Activated T-cell treated with anti-CD3 and anti-CD28 coated beads for 24 hours (primary cell): ENCODE results near the gene UQCRC1.

Experiments
- DNase-seq: peaks from one replicate; pipeline ENCODE4 v3.0.0-alpha.2; 2020; ENCODE audit warnings: low read depth

UQCRC1 gene

GRCh38 chr3:48571938-48572337 lies 37.5 kb downstream of the UQCRC1 start:
- DNase-seq, result no peak

DNA sequence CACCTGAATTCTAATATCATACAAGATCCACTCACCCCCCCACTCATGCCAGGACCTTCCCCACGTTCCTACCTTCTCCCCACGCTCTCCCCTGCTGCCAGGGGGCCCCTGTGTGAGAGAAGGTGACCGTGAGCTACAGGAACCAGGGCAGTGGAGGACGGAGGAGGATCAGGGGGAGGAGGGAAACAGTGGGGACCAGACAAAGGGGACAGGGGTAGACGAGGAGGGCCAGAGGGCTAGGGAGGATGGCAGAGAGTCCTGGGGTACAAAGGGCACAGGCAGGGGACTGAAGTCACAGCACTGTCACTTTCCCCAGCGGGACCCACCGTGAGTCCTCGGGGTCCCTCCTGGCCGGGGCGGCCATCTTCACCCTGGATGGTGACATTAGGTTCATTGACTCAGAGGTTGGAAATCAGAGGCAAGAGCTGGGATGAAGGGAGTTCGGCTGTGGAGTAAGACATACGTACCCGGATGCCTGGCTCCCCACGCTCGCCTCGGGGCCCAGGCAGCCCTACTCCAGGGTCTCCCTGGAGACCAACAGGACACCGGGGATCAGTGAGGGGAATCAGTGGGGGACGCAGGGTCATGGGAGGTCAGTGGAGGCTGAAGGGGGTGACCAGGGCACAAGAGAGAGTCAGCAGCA lies 39.5 kb downstream of the UQCRC1 start:
- no peak for DNase-seq

GRCh38 chr3:48569400-48569799 lies 40.0 kb downstream of the UQCRC1 start:
- DNase-seq, result no peak

GRCh38 chr3:48568476-48568875 lies 41.0 kb downstream of the UQCRC1 start:
- DNase-seq, result no peak

DNA sequence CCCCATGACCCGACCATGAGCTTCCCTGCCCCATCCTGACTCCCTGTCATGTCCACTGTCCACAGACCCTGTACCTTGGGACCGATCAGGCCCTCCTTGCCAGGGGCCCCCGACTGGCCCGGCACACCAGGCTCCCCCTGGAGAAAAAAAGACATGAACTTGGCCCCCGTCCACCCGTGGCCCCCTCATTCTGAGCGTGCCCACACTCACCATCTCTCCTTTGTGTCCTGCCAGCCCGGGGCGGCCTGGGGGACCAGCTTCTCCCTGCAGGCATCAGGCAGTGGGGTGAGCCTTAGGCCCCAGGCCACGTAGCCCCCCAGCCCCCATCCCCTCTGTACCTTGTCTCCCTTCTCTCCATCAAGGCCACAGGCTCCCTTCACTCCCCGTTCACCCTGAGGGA lies 41.9 kb downstream of the UQCRC1 start:
- DNase-seq, result no peak

DNA sequence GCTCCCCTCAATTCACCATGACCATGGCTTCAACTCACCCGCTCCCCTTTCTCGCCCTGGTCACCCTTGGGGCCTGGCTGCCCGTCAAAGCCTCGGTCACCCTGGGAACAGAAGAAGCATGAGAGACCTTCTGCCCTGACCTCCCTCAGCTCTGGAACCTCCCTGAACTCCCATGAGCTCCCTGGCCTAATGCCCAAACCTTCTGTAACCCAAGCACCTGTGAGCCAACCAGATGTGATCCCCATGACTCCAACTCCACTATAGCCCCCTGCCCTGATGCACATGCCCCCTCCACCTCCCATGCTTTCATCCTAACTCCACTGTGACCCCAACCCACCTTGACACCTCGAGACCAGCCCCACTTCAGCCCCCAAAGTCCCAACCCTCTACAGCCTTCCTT lies 42.4 kb downstream of the UQCRC1 start:
- DNase-seq, result no peak

DNA sequence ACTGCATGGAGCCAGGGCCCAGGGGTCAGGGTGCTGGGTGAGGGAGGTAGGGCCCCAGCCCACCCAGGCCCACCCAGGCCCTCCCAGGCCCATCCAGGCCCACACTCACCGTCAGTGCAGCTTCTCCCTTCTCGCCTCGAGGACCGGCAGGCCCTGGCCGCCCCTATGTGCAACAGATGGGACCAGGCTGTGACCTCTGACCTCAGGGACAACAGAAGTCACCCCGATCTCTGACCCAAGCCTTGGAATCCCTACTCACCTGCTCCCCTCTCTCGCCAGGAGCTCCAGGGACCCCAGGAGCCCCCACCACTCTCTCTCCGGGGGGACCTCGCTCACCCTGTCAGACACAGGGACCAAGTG lies 43.1 kb downstream of the UQCRC1 start:
- no peak for DNase-seq

DNA sequence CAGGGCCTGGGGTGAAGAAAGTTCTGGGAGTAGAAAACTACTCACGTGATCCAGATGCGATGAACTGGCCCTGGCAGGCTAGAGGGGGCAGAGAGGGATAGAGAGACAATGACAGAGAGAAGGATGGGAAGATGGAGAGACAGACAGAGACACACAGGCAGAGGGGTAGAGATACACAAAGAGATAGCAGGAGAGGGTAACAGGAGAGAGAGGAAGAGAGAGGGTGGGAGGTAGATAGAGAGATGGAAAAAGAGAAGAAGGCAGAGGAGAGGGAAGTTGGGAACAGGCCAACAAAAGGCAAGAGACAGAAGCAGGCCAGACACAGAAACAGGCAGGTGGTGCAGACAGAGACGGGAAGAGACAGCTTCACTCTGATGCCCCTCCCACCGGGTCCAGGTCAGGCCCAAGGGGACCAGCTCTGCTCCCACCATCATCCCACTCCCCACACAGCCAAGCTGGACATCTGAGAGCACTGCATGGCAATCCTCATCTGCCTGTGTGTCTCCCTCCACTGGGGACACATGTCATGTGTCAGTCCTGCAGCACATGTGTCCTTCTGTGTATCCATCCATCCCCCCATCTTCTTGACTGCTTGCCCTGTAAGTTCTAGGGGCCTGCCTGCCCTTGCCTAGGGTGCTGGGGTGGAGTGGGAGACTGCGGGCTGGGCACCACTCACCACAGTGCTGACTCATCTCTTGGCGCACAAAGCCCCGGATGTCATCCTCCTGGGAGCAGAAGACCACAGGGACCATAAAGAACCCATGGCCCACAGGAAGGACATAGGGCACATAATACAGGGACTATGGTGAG lies 43.6 kb downstream of the UQCRC1 start:
- DNase-seq, result no peak

DNA sequence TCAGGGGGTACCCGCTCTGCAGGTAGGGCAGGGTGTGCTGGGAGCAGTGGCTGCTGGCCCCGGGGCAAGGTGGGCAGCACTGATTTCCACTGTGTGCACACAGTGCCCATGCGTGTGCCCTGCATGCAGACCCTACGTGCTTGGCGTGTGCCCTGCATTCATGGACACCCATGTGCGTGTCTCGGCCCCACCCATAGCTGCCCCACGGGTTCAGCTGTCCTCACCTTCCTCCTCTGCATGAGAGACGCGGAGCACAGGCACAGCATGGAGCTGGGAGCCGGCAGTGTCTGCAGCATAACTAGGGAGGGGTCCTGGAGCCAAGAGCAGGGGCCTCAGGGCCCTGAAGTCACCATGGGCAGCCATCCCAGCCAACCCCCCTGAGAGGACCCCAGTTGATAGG lies 44.3 kb downstream of the UQCRC1 start:
- DNase-seq, result no peak

GRCh38 chr3:48564667-48565066 lies 44.8 kb downstream of the UQCRC1 start:
- DNase-seq, result no peak

DNA sequence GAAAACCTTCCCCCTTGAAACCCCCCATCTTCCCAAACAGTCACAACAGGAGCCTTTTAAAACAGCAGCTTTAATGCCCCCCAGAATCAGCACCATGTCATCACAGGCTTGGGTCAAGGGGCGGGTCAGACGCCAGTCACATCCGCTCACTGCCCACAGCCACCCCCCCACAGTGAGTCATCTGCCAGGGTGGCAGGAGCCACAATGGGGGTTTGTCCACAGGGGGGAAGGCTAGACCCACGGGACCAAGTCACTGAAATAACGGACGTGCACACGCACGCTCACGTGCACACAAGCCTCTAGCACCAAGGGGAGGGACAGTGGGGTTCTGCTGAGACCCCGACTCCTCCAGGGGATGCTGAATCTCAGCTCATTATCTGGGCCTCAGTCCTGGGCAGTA lies 45.4 kb downstream of the UQCRC1 start:
- no peak for DNase-seq

GRCh38 chr3:48563382-48563918 lies 46.0 kb downstream of the UQCRC1 start, which contains the start of gene UCN2:
Gene UCN2, minus strand, starts transcription at chr3:48563781. Its CDS starts 657 bp downstream, at chr3:48563124.
- no peak for DNase-seq

- DNase-seq, result no peak
Measured at GRCh38 chr3:48562367-48563095, 46.9 kb downstream of the UQCRC1 start.

- DNase-seq, result no peak
Measured at GRCh38 chr3:48561045-48561736, 48.3 kb downstream of the UQCRC1 start.

DNA sequence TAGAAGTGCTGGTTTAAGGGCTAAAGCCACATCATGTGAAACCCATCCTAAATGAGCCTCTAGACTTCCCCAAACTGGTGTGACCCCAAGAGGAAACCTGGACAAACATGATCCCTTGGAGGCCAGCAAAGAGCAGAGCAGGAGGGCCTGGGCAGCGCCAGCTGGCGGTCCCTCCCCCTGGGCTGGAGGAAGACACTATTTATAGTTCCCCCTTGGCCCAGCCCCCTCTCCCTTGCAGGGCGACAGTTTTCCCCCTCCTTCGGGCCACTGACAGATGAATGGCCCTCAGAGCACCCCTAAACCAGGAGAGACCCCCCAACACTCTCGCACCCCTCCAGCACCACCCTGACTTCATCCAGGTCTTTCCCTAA lies 48.8 kb downstream of the UQCRC1 start:
- no peak for DNase-seq

DNA sequence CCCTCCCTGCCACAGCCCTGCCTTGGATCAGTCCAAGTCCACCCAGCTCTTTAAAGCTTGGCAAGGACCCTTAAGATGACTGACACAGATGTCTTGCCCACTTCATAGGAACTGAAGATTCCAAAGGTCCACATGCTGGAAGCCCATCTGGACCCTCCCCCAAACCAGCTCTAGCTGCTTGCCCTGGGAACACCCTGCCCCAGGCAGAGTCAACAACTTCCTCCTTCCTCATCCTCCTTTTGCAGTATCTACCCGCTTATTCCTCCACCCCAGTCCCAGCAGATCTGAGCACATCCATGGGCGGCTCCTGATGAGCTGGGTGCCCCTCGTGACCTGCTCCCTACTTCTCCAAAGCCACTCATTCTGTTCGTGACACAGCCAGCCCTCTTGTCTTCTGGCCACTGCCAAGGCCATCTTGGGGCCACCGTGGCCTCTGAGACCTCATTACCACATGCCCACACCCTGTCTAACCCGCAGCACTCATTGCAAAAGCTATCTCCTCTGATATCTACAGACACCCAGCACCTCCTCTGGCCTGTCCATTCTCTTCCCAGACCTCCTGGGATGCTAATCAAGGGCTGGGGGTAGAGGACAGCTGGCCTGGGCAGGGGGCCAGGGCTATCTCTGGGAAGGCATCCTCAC lies 50.8 kb downstream of the UQCRC1 start:
- no peak for DNase-seq

GRCh38 chr3:48556796-48557626 lies 52.4 kb downstream of the UQCRC1 start, which contains the start of gene PFKFB4:
Gene PFKFB4, minus strand, starts transcription at chr3:48556803. Its CDS starts 26 bp downstream, at chr3:48556777.
- DNase-seq, result peak; percentile 99

- DNase-seq, result no peak
Measured at GRCh38 chr3:48555949-48556795, 53.3 kb downstream of the UQCRC1 start.

GRCh38 chr3:48555231-48555948 lies 54.1 kb downstream of the UQCRC1 start:
- DNase-seq, result no peak
